Neural progenitor cell (in vitro differentiated cells): ENCODE data around the gene FOXF2.

Source experiments
- EZH2phosphoT487 ChIP-seq: fragments of 200-600 bp; sonication (generic); IDR thresholded peaks from 2 replicates; pipeline ENCODE4 v1.6.1; 2017; ENCODE audit warnings: antibody characterized with exemption
- TF ChIP-seq, protein P1 (sequence below): fragments of 200-600 bp; sonication (generic); IDR thresholded peaks from 2 replicates; pipeline ENCODE4 v1.5.1; 2017; ENCODE audit warnings: antibody characterized with exemption, mild to moderate bottlenecking

- TF ChIP-seq, protein P1, sequence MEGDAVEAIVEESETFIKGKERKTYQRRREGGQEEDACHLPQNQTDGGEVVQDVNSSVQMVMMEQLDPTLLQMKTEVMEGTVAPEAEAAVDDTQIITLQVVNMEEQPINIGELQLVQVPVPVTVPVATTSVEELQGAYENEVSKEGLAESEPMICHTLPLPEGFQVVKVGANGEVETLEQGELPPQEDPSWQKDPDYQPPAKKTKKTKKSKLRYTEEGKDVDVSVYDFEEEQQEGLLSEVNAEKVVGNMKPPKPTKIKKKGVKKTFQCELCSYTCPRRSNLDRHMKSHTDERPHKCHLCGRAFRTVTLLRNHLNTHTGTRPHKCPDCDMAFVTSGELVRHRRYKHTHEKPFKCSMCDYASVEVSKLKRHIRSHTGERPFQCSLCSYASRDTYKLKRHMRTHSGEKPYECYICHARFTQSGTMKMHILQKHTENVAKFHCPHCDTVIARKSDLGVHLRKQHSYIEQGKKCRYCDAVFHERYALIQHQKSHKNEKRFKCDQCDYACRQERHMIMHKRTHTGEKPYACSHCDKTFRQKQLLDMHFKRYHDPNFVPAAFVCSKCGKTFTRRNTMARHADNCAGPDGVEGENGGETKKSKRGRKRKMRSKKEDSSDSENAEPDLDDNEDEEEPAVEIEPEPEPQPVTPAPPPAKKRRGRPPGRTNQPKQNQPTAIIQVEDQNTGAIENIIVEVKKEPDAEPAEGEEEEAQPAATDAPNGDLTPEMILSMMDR: no peak
- TF ChIP-seq EZH2phosphoT487: peak; percentile 100
Observed at GRCh38 chr6:1388630-1389368, 577 bp upstream of the FOXF2 start.
